ENCODE results near the gene ELAVL4. TPM values are rescaled to one million over a fixed set of nuclear protein-coding genes. Genes with fewer than 3 reads are reported as not detected.

The ELAVL4 gene
- polyA plus RNA-seq, 1 donor = 0.13 TPM

- DNase-seq (ENCODE audit: low read depth) = no peak
Observed at GRCh38 chr1:50179639-50180038, 70.9 kb downstream of the ELAVL4 start.

- no peak for DNase-seq (ENCODE audit: low read depth)
Observed at GRCh38 chr1:50180367-50180766, 71.6 kb downstream of the ELAVL4 start.

- no peak for DNase-seq (ENCODE audit: low read depth)
Observed at GRCh38 chr1:50181027-50181663, 72.4 kb downstream of the ELAVL4 start.

GRCh38 chr1:50183378-50184133 lies 74.8 kb downstream of the ELAVL4 start:
- DNase-seq (ENCODE audit: low read depth) = no peak

- no peak for DNase-seq (ENCODE audit: low read depth)
Observed at GRCh38 chr1:50189369-50189768, 80.6 kb downstream of the ELAVL4 start.

GRCh38 chr1:50193002-50193401 lies 84.3 kb downstream of the ELAVL4 start:
- DNase-seq (ENCODE audit: low read depth) = no peak

GRCh38 chr1:50195205-50195604 lies 86.5 kb downstream of the ELAVL4 start:
- DNase-seq (ENCODE audit: low read depth) = no peak

GRCh38 chr1:50196081-50196480 lies 87.4 kb downstream of the ELAVL4 start:
- DNase-seq (ENCODE audit: low read depth) = no peak

- no peak for DNase-seq (ENCODE audit: low read depth)
Observed at GRCh38 chr1:50197216-50197615, 88.5 kb downstream of the ELAVL4 start.

- DNase-seq (ENCODE audit: low read depth) = no peak
Observed at GRCh38 chr1:50208315-50208714, 99.6 kb downstream of the ELAVL4 start.

- DNase-seq (ENCODE audit: low read depth) = no peak
Observed at GRCh38 chr1:50208756-50209155, 100.0 kb downstream of the ELAVL4 start.

GRCh38 chr1:50209749-50210148 lies 101.0 kb downstream of the ELAVL4 start:
- no peak for DNase-seq (ENCODE audit: low read depth)

GRCh38 chr1:50213505-50213904 lies 104.8 kb downstream of the ELAVL4 start:
- DNase-seq (ENCODE audit: low read depth) = no peak

- DNase-seq (ENCODE audit: low read depth) = no peak
Observed at GRCh38 chr1:50214717-50215116, 106.0 kb downstream of the ELAVL4 start.

GRCh38 chr1:50218344-50219120 lies 109.8 kb downstream of the ELAVL4 start:
- no peak for DNase-seq (ENCODE audit: low read depth)

GRCh38 chr1:50228871-50229384 lies 120.2 kb downstream of the ELAVL4 start:
- no peak for DNase-seq (ENCODE audit: low read depth)

GRCh38 chr1:50231209-50231608 lies 122.5 kb downstream of the ELAVL4 start:
- no peak for DNase-seq (ENCODE audit: low read depth)

GRCh38 chr1:50232336-50232735 lies 123.6 kb downstream of the ELAVL4 start:
- DNase-seq (ENCODE audit: low read depth) = no peak

GRCh38 chr1:50236656-50237055 lies 127.9 kb downstream of the ELAVL4 start:
- no peak for DNase-seq (ENCODE audit: low read depth)

- DNase-seq (ENCODE audit: low read depth) = no peak
Observed at GRCh38 chr1:50237056-50237455, 128.3 kb downstream of the ELAVL4 start.

- no peak for DNase-seq (ENCODE audit: low read depth)
Observed at GRCh38 chr1:50243939-50244338, 135.2 kb downstream of the ELAVL4 start.

- no peak for DNase-seq (ENCODE audit: low read depth)
Observed at GRCh38 chr1:50246869-50247268, 138.1 kb downstream of the ELAVL4 start.
